HG02763 (cell line): ENCODE results near the gene SLC1A2.

Experiments
- ATAC-seq: cut with Tn5 transposase; IDR thresholded peaks from one replicate; pipeline ENCODE4 v1.9.1; 2021; ENCODE audit warnings: mild to moderate bottlenecking, moderate library complexity; ENCODE audit not compliant: unreplicated experiment

SLC1A2 gene

DNA sequence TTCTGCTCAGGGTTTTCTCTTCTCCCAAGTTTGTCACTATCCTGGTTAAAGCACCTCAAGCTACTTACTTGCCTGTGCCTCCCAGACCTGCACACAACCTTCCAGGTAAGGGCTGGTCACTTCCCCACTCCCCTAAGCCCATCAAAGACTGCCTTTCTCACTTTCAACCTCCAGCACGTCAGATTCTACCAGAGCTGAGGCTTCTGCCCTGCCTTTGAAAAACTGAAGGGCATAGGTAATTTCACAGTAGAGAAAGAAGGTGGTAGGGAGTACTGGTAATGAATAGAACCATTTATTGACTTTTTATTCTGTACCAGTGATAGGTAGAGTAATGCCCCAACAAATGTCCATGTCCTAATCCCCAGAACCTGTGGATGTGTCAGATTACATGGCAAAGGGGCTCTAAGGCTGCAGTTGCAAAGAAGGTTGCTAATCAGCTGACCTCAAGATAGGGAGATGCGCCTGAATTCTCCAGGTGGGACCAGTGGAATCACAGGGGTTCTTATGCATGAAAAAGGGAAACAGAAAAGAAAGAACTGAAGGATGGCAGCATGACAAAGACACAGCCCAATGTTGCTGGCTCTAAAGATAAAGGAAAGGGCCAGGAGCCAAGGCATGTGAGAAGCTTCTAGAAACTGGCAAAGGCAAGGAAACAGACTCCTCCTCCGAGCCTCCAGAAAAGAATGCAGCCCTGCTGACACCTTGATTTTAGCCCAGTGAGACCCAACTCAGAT lies 89.0 kb downstream of the SLC1A2 start:
- no peak for ATAC-seq

DNA sequence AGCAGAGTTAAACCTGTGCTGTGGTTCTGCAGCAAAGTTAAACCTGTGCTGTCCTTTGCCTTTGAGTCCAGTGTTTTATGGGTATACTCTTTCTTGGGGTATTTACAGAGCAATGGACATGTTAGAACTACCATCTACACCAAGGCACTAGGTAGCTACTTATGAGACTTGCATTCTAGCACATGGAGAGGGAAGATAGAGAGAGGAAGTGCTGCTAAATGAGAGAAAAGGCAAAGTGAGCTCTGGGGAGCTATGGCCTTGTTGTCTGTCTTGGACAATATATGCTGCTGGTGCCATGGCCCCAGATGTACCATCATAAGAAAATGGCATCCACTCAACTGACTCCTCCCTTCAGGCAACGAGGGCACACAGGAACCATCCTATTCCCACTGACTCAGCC lies 91.5 kb downstream of the SLC1A2 start:
- ATAC-seq, result no peak

DNA sequence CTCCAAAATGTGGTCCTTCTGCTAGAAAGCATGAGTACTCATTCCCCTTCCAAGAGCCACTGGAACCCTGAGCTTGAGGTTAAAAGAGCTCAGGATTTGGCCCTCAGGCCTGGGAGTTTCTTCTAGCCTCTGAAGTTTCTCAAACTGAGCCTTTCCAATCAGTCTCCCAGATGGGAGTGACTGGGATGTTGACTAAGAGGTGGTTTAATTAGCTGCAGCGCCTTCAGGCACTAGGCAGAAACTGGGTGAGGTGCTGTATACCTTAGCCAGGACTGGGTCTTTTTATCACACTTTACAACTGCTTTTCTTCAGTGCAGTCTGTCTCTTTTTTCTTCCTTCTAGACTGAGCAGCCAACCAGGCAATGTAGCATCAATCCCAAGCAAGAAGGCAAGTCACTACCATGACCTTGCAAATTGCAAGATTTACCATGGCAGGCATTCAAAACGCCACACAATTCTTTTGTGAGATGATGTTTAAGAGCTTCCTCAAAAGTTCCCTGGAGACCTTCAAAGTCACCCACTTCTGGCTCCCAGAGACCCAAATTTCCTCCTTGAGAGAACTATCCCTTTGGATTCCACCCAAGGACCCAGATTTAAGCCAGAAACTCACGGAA lies 93.0 kb downstream of the SLC1A2 start:
- ATAC-seq, result no peak

DNA sequence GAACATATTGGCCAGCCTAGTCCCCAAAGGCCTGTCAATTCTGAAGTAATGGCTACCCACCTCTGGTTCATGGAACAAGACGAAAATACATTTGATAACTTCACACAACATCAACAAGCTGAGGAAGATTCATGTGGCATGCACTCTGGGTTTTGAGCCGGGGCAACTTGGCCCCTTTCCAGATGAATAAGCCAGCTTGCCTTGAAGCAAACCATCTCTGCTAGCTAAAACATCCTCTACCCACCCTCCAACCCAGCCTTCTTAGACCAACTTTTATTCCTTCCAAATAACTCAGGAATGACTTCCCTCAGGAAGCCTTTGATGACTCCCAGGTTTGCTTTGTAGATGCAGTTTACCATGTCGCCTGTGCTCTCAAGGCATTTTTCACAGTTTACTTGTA lies 94.4 kb downstream of the SLC1A2 start:
- ATAC-seq, result no peak

DNA sequence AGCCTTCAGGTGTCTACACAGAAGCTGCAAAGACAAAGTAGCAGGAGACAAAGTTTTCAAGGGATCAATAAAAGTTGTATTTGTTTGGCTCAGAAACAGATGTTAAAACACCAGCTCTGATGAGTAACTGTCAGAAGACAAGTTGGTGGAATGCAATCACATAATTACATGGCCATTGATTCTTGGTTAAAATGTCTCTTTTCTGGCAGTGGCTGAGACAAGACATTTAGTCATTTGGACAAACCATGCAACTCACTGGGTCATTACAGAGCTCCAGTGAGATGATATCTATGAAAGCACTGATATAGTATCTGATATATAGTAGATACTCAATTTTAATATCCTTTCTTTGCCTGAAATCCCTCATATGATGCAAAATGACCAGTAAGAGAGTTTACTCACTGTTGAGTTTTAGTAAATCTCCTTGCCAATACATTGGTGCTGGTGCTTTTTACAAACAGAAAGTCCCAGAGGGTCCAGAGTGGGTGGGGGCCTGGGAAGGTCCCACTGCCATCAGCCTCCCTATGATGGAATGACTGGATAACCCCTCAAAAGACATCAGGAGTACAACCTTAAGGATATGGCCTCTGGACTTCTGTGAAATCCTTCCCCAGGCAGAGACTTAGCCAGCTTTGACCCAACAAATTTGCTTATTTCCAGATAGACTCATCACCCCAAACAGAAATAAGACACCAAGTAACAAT lies 95.0 kb downstream of the SLC1A2 start:
- no peak for ATAC-seq

DNA sequence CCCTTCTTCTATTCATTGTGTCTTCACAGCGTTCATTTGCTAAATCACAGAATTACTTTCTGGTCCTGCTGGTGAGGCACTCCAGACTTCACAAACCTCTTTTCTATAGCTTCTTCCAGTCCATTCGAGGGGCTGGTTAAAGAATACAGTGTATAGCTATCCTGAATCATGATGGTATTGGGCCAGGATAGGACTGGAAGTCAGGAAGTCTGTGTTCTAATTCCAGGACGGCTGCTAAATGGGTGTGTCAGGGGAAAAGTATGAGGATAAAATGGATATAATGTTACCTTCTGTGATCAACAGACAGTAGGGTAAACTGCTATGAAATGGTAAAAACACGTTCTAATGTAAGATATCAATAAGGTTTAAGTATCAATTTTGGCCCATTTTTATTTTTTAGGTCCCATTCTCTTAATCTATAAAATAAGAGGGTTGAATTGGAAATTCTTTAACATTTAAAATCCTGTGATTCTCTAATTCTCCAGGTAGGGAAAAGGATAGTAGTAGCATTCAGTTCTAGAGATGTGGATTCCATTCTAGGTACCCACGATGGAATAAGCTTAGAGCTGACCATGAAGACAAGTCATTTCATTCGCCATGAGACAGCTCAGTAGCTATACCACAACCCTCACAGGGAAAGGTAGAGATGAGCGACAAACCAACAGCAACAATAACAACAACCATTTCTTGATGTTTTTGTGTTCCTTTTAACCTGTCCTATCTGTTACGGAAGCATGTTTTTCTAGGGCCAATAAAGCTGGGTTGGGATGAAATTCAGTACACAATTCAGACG lies 96.1 kb downstream of the SLC1A2 start:
- ATAC-seq, result no peak

DNA sequence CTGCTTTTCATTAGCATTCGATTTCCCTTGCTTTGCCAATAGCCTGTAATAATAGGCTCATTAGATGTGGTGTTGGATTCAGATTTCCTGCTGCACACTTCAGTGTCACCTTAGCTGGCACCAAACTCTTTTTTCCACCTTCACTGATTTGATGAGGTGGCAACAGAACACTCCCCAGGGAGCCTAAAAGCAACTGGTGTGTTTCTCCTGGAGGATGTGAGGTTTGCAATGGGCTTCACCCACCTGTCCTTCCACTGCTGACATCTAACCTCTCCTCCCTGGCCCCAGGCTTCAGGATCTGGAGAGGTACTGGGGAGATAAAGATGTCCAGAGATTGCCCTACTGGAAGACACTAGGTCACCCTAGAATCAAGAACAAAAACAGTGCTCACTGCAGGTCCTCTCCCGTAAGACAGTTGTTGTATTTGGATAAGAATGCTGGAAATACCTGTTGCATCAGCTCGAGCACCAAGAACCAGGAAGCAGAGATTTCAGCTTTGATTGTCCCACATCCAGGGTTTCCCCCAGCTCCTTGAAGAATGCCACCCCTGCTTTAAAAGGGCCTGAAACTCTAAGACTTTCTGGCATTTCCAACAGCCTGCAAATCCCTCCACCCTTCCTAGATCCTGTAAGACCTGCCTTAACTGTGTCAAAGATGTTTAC lies 96.9 kb downstream of the SLC1A2 start:
- ATAC-seq, result no peak

DNA sequence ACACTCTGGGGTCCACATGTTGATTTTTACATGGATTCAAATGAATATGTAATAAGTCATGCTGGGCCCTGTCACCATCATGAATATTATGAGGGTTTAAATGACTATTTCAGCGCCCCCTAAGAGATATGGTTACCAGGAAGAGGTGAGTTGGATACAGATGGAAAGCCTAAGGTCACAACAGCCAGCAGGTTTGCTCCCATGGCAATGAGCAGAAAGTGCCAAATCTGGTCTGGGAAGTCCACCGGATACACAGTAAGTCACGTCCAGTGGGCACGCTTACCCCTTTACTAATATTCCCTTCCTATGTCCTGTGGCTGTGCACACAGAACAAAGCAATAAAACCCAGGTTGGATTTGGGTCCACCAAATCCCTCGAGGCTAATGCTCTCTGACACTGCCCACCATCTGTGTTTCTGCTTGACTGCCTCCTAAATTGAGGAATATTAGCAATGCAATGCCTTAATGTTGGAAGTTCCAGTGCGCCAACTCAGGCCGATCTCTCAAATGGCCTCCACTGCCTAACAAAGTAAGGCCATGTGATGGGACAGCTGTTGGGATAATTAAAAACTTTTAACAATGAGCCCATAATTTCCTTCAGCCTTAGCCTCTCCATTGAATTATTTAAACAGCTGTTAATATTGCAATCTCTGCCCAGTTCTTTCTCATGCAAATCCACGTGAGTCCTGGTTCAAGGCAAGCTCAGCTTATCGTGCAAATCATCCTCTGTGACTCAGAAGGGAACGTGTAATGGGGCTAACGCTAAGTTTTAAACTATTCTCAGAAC lies 97.6 kb downstream of the SLC1A2 start:
- ATAC-seq, result no peak

DNA sequence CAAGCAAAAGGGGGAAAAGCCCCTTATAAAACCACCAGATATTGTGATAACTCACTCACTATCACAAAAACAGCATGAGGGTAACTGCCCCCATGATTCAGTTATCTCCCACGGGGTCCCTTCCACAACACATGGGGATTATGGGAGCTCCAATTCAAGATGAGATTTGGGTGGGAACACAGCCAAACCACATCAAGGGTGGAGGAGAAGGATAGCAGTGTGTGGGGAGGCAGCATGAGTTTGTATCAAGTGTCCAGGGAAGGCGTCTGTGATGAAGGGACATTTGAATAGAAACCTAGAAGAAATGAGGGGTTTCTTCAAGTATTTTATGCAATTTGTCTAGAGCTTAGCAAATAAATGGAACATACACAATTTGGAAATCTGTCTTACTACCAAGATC lies 98.2 kb downstream of the SLC1A2 start:
- no peak for ATAC-seq

DNA sequence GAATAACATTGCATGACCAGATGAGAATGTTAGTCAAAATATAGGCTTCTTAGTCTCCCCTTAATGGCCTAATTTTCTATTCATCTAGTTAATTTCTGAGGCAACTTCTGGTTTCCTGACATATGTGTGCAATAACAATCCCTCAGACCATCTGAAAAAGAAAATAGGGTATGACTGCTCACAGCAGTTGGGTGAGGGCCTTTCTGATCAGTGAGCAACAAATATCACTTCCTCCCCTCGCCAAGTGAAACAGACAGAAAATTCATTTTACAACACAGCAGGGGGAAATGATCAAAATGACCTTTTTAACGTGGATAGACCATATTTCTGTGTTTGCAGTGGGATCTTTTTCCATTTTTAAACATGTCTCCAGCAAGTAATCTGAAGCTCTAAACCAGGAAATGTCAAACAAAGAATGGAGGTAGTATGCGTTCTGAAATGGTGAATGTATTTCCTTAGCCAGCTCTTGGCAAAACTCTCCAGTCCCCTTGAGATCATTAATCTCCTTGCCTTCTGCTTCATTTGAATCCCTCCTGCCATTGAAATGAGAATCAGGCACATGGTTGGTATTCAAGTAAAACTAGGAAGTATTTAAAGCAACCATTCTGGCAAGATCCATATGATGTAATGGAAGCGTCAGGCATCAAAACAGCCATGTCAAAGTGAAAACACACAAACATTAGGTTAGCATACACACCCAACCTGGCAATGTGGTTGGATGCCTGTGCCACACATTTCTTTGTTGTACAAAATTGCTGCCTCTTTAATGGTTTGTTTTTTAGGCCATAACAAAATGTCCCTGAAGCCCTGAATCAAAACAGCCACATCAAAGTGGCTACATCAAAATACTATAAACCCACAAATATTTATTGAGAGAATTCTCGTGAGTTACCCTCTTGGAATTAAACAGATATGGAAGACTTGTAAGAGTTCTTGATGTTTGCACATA lies 100.1 kb downstream of the SLC1A2 start:
- ATAC-seq, result no peak

DNA sequence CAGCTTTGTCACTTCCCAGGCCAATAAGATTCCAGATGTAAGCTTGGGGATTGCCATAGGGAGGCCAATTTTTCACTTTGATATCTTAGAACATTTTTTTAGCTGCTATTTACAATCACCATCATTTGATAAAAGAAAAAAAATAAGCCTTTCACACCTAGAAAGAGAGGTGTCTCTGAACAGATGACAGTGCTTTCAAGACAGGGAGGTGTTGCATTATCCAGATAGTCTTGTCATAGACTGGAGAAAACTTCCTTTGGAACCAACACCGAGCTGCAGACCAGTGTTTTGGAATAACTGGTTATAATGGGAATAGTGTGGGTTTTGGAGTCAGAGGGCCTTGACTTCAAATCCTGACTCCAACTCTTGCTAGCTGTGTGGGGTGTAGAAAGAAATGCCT lies 101.0 kb downstream of the SLC1A2 start:
- no peak for ATAC-seq

DNA sequence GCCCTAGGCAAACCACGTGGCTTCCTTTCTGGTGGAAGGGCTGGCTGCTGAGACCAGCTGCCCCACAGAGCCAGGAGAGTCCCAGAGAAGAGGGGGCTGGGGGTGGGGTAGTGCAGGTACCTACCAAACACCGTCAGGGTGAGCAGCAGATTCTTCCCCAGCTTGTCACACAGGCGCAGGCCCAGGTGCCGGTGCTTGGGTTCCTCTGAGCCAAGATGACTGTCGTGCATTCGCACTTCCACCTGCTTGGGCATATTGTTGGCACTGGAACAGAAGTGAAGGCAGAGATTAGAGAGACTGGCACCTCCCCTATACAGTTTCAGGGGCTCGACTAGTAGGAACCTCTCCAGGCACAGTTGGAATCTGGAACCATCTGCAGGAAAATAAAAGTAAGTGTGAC lies 102.1 kb downstream of the SLC1A2 start:
- ATAC-seq, result no peak

DNA sequence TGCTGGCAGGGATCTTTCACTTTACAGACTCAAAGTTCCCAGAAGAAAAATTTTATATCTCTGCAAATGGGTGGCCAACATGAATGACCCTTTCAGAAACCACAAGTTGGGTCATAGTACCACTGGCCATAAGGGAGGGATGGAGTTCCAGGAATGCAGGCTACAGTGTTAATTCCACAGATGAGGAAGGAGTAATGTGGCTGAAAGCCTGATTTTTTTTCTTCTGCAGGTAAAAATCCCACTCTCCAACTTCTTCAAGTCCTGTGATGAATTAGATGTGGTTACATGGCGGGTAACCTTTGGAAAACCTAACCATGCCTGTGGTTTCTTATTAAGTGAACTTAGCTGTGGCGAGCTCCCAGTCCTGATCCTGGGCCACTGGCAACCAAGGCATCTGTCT lies 103.2 kb downstream of the SLC1A2 start:
- ATAC-seq, result no peak

DNA sequence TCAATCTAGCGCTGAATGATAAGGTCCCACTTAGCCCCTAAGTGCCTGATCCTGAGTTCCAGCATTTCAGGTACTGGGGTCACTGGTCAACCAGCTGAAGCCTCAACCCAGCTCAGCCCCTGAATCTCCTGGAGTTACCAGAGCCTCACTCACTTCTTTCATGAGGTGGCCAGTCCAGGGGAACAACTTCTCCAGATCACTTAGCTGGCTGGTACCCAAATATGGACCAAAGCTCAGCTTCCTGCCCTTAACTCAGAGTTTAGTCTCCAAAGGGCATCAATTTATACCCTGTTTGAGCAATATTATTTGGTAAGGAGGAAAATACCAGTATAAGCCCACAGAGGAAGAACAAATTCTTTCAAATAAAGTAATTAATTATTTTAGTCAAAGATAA lies 105.6 kb downstream of the SLC1A2 start:
- ATAC-seq, result no peak

DNA sequence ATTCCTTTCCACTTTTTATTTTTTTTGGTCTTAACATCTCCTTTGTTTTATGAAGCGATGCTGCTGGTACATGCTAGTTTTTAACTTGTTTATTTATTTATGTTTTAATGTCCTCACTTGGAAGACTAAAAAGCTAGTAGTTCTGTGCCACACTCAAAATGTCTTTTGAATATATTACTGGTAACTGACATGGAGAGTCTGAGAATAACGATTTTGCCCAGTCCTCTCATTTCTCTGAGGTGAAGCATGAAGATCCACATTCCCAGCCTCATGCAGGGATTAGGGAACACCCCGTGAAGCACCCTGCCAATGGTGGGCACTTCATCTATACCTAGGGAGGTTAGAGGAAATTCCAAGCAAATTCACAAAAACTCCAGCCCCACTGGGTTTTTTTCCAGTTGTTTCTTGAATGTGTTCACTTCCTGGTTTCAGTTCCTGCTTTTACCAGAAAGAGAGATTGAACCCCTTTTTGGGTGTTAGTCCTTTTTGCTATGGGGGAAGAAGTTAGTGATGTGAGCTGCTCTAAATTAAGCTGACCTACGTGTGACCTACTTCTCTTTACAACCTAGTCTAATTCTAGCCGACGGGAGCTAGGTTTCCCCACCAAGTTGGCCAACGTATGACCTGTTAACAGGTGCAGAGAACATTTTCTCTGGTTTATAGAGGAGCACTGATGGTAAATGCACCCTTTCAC lies 106.1 kb downstream of the SLC1A2 start:
- ATAC-seq, result peak; percentile 78

DNA sequence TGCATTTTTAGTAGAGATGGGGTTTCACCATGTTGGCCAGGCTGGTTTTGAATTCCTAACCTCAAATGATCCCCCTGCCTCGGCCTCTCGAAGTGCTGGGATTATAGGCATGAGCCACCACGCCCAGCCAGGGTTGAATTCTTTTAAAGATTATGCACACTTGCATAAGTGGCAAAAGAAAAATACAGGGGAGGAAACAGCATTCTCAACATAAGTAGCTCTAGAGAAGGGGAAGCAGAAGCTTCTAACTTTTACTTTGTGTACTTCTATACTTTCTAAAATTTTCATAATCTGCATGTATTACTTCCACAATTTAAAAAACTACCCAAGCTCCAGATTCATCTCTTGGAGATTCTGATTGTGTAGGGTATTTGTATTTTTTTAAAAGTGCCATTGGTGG lies 108.0 kb downstream of the SLC1A2 start:
- no peak for ATAC-seq

DNA sequence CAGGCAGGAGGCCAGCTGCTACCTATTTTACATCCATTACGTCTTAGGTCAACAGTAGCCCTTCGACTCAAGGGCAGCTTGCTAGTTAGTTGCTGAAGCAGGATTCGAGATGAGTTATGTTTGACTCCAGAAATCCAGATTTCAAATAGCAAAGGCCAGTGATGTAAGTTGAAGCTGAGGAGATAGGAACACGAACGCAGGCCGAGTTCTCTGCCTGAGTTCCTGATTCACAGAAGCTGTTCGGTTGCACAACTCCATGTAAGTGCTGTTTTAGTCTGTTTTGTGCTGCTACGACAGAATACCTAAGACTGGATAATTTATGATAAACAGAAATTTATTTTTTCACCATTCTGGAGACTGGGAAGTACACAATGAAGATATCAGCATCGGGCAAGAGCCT lies 111.2 kb downstream of the SLC1A2 start:
- ATAC-seq, result no peak

DNA sequence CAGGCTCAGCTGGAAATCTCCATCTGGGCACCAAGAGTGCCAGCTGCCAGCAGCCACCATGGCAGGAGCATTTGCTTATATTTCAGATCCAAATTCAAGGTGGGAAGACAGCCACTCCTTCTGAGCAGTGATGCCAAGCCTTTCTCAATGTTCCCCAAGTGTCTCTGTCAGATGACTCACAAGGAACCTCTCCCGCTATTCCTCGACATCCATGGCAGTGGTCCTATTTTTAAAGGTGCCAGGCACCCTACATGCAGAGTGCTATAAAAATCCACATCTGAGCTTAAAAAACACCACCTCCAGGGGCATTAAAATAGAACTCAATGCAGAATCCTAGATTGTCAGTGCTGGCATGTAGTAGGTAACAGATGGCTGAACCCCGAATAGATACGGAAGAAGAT lies 112.1 kb downstream of the SLC1A2 start:
- ATAC-seq, result no peak
